PC-3 (cell line): ENCODE measurements around the gene RAB11FIP4.

Source experiments
- CTCF ChIP-seq: fragments of 300-600 bp; sonication (generic); conservative IDR thresholded peaks from 2 replicates; pipeline ENCODE4 v1.5.1; 2017; ENCODE audit warnings: antibody characterized with exemption, low read depth, mild to moderate bottlenecking, low read length
- EZH2 ChIP-seq: fragments of 300-600 bp; sonication (generic); IDR thresholded peaks from one replicate; pipeline ENCODE4 v1.6.1; 2017; ENCODE audit warnings: antibody characterized with exemption, mild to moderate bottlenecking, low read length; ENCODE audit not compliant: unreplicated experiment
- EZH2phosphoT487 ChIP-seq: fragments of 300-600 bp; sonication (generic); IDR thresholded peaks from 2 replicates; pipeline ENCODE4 v1.6.1; 2018; ENCODE audit warnings: mild to moderate bottlenecking, antibody characterized with exemption, low read length, borderline replicate concordance

- TF ChIP-seq CTCF (no peak), EZH2phosphoT487 (no peak), EZH2 (no peak)
Measured at GRCh38 chr17:31434727-31435050, 43.2 kb downstream of the RAB11FIP4 start.
